Measurements from ENCODE around the gene CAMTA2.

DNA sequence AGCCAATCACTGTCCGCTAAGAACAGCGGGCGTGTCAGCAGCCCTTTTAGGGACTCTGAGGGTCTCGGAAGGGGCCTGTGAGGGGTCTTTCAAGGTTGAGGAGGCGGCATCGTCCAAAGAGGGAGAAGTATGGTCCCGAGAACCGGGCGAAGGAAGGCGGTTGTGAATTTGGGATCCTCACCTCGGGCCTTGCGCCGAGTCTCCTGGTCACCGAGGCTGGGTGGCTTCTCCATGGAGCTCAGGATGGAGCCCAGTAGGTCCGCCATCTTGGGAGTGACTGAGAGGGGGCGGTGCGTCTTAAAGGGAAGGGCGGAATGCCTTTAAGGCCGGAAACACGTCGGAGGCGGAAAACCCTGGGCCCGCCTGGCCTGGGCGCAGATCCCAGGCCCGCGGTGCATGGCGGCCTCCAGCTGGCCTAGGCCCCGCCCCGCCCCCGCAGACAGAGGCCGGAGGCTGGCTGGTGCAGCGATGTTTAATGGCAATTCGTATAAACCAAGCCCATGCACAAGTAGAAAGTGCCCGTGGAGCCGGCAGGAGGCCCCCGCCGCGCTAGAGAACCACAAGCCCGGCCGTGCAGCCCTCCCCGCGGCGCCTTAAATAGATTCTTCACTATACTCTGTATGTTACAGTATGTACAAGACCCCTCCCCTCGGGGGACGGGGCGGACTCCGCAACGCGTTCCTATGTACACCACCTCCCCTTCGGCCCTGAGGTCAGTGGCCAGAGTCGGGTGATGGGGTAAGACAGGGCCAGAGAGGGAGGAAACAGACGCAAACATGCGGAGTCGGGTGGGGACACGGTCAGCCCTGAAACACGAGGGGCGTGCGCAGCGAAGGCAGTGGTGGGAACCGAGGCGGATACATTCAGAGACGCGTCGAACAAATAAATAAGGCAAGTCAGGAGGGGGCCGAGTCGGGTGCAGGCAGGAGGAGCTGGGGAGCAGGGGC is 19.7 kb downstream of the CAMTA2 start, which contains the start of gene SPAG7:
- TF ChIP-seq FOXK2 (IDR thresholded peaks at IDR 0.05) (no peak), L3MBTL2 (conservative IDR thresholded peaks at IDR 0.05) (peak; percentile 89), FOXA1 (IDR thresholded peaks at IDR 0.05) (no peak)

Measured in HEK293T (cell line).